HG02943 (cell line): ENCODE results near the gene NPM1.

Source experiments
- ATAC-seq: cut with Tn5 transposase; IDR thresholded peaks from one replicate; pipeline ENCODE4 v1.9.1; 2021; ENCODE audit warnings: mild to moderate bottlenecking, low read depth, moderate library complexity; ENCODE audit not compliant: unreplicated experiment

The NPM1 gene

DNA sequence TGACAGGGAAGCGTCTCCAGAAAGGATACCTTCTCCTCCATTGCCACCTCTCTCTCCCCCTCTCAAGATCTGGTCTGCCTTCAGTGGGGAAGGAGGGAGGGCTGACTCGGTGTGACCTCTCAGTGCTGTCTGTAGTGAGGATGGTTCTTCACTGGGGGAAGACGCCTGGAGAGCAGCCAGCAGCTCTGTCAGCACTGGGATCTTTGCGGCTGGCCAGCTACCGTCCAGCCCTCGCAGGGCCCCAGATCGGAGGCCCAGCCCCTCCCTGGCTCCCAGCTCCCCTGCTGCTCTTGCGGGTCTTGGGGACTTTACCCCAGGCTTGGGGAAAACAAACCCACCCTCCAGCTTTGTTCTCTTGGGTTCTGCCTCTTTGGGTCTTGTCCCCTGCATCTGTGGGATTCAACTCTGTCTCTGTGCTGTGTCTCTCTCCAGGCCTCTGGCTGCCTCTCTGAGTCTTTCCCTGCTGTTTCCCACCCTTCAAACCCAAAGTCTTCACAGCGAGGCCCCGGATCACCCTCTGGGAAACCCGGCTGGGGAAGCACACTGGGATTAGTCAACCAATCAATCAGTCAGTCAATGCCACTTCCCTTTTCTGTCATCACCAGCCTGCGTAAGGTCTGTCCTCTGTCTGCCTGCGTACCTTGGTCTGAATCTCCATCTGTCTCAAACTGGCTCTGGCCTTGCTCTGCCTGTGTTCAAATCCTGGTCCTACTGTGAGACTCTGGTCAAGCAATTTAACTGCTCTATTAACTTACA lies 54.8 kb downstream of the NPM1 start:
- ATAC-seq, result no peak

GRCh38 chr5:171444582-171444981 lies 56.9 kb downstream of the NPM1 start:
- no peak for ATAC-seq

DNA sequence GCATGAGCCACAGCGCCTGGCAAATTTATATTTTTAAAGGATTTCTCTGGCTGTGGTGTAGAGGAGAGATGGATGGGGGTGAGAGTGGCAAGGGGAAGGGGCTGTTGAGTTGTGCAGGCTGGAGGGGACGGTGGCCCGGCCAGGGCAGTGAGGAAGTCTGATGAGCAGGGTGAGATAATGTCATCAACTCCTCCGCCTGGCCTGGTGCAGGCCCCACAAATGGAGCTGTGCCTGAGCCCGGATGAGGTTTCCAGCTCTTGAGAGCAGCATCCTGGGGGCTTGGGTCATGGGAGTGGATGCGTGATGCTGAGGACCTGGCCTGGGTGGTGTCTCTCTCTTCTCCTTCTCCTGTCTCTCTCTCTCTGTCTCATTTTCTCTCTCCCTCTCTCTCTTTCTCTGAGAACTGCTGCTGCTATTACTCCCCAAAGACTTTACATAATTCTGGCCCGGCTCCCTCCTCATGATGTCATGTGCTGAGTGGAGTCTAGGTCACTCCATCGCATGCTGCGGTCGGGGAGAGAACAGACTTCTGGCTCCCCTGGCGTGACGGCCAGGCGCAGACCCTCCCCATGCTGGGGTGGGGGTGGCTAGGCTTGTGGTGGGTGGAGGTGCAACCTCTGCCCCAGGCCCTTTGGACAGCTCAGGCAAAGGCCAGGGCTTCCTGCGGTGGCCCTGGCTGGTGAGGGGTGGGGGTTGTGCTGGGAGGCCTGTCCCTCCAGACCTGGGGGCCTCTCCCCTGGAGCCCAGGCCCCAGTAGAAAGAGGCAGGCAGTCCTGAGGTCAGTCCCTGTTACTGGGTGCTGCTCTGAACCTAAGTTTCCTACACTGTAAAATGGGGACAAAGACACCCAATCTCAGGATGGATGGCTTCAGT lies 58.2 kb downstream of the NPM1 start:
- no peak for ATAC-seq

GRCh38 chr5:171447226-171447625 lies 59.6 kb downstream of the NPM1 start:
- ATAC-seq, result no peak

GRCh38 chr5:171449426-171449825 lies 61.8 kb downstream of the NPM1 start:
- no peak for ATAC-seq

GRCh38 chr5:171450423-171451331 lies 63.0 kb downstream of the NPM1 start:
- ATAC-seq, result no peak

- ATAC-seq, result no peak
These were observed 63.8 kb downstream of the NPM1 start for GRCh38 chr5:171451421-171451820.

DNA sequence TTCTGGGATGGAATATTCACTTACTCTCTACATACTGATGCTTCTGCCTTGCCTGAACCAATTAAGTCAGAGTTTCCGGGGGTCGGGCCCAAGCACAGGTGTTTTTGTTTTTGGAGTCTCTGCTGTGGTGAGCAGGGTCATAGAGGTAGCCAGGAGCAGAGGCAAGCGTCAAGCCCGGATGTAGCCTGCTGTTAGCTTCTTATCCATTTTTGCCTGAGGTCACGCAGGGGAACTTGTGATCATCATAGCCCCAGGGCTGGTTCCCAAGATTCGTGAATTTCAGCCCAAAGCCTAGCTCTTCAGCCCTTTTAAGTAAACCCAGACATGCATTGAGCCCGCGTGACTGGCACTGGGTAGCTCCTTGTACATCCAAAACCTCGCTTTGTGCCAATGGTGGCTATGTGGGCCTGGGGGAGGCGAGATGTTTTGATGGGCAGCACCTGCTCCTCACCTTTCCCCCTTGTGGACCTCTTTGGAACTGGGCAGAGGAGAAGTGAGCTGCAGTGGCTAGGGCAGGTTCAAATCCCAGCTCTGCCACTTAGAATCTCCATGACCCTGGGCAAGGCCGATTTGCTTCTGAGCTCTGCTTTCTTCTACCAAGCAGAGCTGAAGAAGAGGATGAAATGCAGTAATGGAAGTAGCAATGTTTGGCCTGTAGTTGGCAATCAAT lies 65.5 kb downstream of the NPM1 start:
- ATAC-seq, result no peak

DNA sequence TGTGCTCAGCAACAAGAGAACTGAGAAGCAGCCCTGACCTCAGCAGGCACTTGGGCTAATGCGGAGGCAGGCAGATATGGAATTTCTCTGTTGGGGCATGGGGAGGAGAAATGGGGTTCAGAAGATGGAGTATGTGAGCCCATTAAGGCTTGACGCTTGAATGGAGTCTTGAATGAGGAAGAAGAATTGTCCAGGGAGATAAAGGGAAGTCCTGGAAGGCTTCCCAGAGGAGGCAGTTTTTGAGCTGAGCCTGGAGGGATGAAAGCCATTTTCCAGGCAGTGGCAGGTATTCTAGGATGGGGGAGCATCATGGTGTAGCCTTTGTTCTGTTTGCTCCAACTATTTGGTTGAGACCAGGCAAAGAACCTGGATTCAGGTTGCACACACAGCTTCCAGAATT lies 66.3 kb downstream of the NPM1 start:
- no peak for ATAC-seq

DNA sequence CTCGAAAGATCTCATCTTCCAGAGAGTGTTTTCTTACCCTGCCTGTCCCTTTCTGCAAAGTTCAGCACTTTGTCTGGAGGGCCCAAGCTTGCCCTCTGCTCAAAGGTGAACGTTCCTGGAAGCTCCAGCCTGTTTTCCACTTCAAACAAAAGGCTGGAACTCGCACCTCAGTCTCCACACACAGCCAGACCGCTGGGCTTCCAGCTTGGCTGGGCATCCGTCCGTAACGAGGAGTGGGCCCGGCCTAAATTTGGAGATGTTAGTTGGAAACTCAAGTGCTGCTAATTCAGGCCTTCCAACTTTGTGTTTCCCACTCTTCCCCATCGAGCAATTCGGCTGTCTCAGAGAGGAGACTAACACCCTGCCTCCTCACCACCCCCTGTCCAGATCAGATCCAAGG lies 66.9 kb downstream of the NPM1 start:
- no peak for ATAC-seq

- ATAC-seq, result no peak
These were observed 67.9 kb downstream of the NPM1 start for GRCh38 chr5:171455522-171455921.

DNA sequence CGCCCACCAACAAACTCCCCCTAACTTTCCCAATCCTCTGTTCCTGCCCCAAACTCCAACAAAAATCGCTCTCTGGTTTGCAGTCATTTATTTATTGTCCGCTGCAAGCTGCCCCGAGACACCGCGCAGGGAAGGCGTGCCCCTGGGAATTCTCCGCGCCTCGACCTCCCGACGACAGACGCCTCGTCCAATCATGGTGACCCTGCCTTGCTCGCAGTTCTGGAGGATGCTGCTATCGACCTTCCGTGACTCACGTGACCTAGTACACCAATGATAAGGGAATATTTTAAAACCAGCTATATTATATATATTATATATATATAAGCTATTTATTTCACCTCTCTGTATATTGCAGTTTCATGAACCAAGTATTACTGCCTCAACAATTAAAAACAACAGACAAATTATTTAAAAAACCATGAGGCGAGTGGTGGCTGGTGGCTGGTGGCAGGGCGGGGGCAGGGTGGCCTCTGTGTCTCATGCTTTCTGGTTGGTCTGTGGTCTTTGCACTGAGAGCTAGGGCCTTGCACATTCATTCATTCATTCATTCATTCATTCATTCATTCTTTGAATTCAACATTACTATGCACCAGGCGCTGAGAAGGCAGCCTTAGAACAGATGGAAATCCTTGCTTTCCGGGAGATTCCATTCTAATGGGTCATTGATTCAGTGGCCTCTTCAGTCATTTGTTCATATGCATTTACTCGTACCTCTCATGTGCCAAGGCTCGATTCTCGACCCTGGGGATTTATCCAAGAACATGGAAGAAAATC lies 69.7 kb downstream of the NPM1 start:
- ATAC-seq, result no peak

GRCh38 chr5:171459839-171460238 lies 72.2 kb downstream of the NPM1 start:
- ATAC-seq, result no peak
